Activated CD4-positive, alpha-beta T cell treated with anti-CD3 and anti-CD28 coated beads for 36 hours (primary cell): ENCODE results near the gene BROX. TPM values are rescaled to one million over a fixed set of nuclear protein-coding genes. Genes with fewer than 3 reads are reported as not detected.
A peak's percentile ranks its signal among the peaks of the same experiment; 100 is the strongest.

ENCODE experiments used
- ATAC-seq: fragments of 200-7000 bp; cut with Tn5 transposase; one replicate; pipeline ENCODE4 v1.10.0; 2021; ENCODE audit warnings: mild to moderate bottlenecking, moderate library complexity
- CTCF ChIA-PET: fragments of 350-600 bp; sonication (Branson Sonifier 250); formaldehyde crosslinking; loops from one replicate; lab custom pipeline; 2021; ENCODE audit warnings: antibody characterized with exemption; lab: Charles Lee
- POLR2A ChIA-PET: fragments of 350-600 bp; sonication (Branson Sonifier 250); formaldehyde crosslinking; loops from one replicate; lab custom pipeline; 2021; ENCODE audit warnings: antibody characterized with exemption, inconsistent platforms; lab: Charles Lee
- DNase-seq: peaks from one replicate; pipeline ENCODE4 v3.0.0-alpha.2; 2020
- H3K27ac Mint-ChIP-seq: one replicate; pipeline ENCODE4 v1.8.0; 2021; ENCODE audit warnings: mixed read lengths
- H3K27me3 Mint-ChIP-seq: one replicate; pipeline ENCODE4 v1.8.0; 2021; ENCODE audit warnings: mixed read lengths
- H3K36me3 Mint-ChIP-seq: one replicate; pipeline ENCODE4 v1.8.0; 2021; ENCODE audit warnings: low read depth, mixed read lengths
- H3K4me1 Mint-ChIP-seq: one replicate; pipeline ENCODE4 v1.8.0; 2021; ENCODE audit warnings: mixed read lengths
- H3K4me3 Mint-ChIP-seq: one replicate; pipeline ENCODE4 v1.8.0; 2021; ENCODE audit warnings: mild to moderate bottlenecking, moderate library complexity, mixed read lengths
- H3K9me3 Mint-ChIP-seq: one replicate; pipeline ENCODE4 v1.8.0; 2021; ENCODE audit warnings: low read depth, mixed read lengths
- intact Hi-C, 2 experiments: fragments of 100-400 bp; cut with DNase I in 1 of 2; cut with micrococcal nuclease in 1 of 2; formaldehyde crosslinking; loops; one replicate each; pipeline versions ENCODE4 v1.14.2 to v1.15.1; 2022 to 2024; cut with DNase I, micrococcal nuclease
- total RNA-seq, 2 experiments: library from RNA; stranded (reverse); gene quantifications; one replicate each; pipeline ENCODE4 v1.2.3, GENCODE V29; 2021

The BROX gene
- total RNA-seq, 2 experiments from 2014 or later = 37.5 to 42.9 TPM

GRCh38 chr1:222697203-222697602, 15.2 kb upstream of the BROX start:
- ChIA-PET POLR2A (no interaction called here), CTCF (interaction anchor here (0.8 to 1.6 kb wide), 5 partner anchors 12 to 232 kb away, joined by 3 to 5 read pairs (median 3); no protein-coding TSS in a partner anchor)
- H3K9me3 Mint-ChIP-seq = no peaks in the 10 kb centered on the region
- no peaks in the 10 kb centered on the region for H3K27me3 Mint-ChIP-seq
- H3K27ac Mint-ChIP-seq = no peak overlapping the region
- peaks cover 15% of the 10 kb centered on the region for H3K4me1 Mint-ChIP-seq
- intact Hi-C loops = loop anchor here in 1 of 2 experiments (5.0 kb wide), 1 partner anchor 40 kb away; no protein-coding TSS in a partner anchor
- DNase-seq (no peak), ATAC-seq (peak; percentile 74)
- peaks cover 15% of the 10 kb centered on the region for H3K36me3 Mint-ChIP-seq
- no peak overlapping the region for H3K4me3 Mint-ChIP-seq

DNA sequence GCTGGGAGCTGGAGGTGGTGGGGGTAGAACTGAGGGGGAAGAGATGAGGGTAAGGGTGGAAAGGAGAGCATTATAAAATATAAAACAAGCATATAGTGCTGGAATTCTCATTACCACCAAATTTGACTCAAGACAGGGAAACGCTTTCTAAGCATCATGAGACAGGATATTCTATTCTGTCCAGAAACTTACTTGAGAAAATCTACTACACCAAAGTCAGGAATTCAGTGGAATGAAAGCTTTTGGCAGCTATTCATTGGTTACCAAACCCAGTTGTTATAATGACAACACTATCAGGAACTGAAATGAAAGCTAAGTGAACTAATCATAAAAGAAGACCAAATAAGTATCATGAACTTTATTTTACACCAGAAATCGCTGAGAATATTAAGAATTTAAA, 14.5 kb upstream of the BROX start:
- intact Hi-C loops = loop anchor here in 1 of 2 experiments (5.0 kb wide), 1 partner anchor 41 kb away; no protein-coding TSS in a partner anchor
- no peak for DNase-seq
- ChIA-PET POLR2A (no interaction called here), CTCF (interaction anchor here (0.6 to 1.6 kb wide), 6 partner anchors 13 to 1144 kb away, joined by 3 to 5 read pairs (median 3); no protein-coding TSS in a partner anchor)
- Mint-ChIP-seq H3K27ac (no peak overlapping the region), H3K4me1 (peaks cover 11% of the 10 kb centered on the region), H3K9me3 (no peaks in the 10 kb centered on the region), H3K36me3 (peaks cover 18% of the 10 kb centered on the region), H3K27me3 (no peaks in the 10 kb centered on the region), H3K4me3 (no peak overlapping the region)
- no peak for ATAC-seq

- ATAC-seq (no peak), DNase-seq (no peak)
- Mint-ChIP-seq H3K4me3 (no peak overlapping the region), H3K9me3 (no peaks in the 10 kb centered on the region), H3K4me1 (peaks cover 27% of the 10 kb centered on the region), H3K27ac (no peak overlapping the region), H3K36me3 (peaks cover 33% of the 10 kb centered on the region), H3K27me3 (no peaks in the 10 kb centered on the region)
- CTCF ChIA-PET = interaction anchor here (0.9 to 1.8 kb wide), 3 partner anchors 11 to 187 kb away, joined by 3 to 6 read pairs (median 3); no protein-coding TSS in a partner anchor
- POLR2A ChIA-PET = no interaction called here
- intact Hi-C loops = no loop called here
These were observed 10.2 kb upstream of the BROX start for GRCh38 chr1:222702210-222702609.

- H3K4me1 Mint-ChIP-seq = peaks cover 32% of the 10 kb centered on the region
- intact Hi-C loops = no loop called here
- CTCF ChIA-PET = interaction anchor here (0.9 kb wide), 1 partner anchor 60 kb away, joined by 3 read pairs; no protein-coding TSS in a partner anchor
- ATAC-seq (no peak), DNase-seq (no peak)
- H3K27ac Mint-ChIP-seq = peak overlapping the region; percentile 2
- no peak overlapping the region for H3K4me3 Mint-ChIP-seq
- peaks cover 34% of the 10 kb centered on the region for H3K36me3 Mint-ChIP-seq
- H3K9me3 Mint-ChIP-seq = no peaks in the 10 kb centered on the region
- POLR2A ChIA-PET = no interaction called here
- H3K27me3 Mint-ChIP-seq = no peaks in the 10 kb centered on the region
These were observed 8.1 kb upstream of the BROX start for GRCh38 chr1:222704260-222704659.

GRCh38 chr1:222706815-222707214, 5.5 kb upstream of the BROX start:
- ChIA-PET POLR2A (no interaction called here), CTCF (no interaction called here)
- H3K4me3 Mint-ChIP-seq = no peak overlapping the region
- no peaks in the 10 kb centered on the region for H3K9me3 Mint-ChIP-seq
- peaks cover 43% of the 10 kb centered on the region for H3K4me1 Mint-ChIP-seq
- DNase-seq (no peak), ATAC-seq (no peak)
- H3K27me3 Mint-ChIP-seq = no peaks in the 10 kb centered on the region
- H3K36me3 Mint-ChIP-seq = peaks cover 34% of the 10 kb centered on the region
- H3K27ac Mint-ChIP-seq = no peak overlapping the region
- intact Hi-C loops = no loop called here

- H3K36me3 Mint-ChIP-seq = peaks cover 28% of the 10 kb centered on the region
These were observed 2.6 kb upstream of the BROX start for GRCh38 chr1:222709700-222710153.

GRCh38 chr1:222711319-222712252, 778 bp upstream of the BROX start:
- DNase-seq (peak; percentile 73), ATAC-seq (peak; percentile 47)
- intact Hi-C loops = loop anchor here (1.0 to 10.0 kb wide), 11 partner anchors 56 to 1134 kb away; partner anchors contain the start of genes DISP1 (in 1 of the 2), DUSP10 (in 1 of the 2), SUSD4 (in 1 of the 2) and TAF1A (in 1 of the 2)
- Mint-ChIP-seq H3K36me3 (peaks cover 26% of the 10 kb centered on the region), H3K27ac (peak overlapping the region; percentile 100), H3K4me3 (peak overlapping the region; percentile 98), H3K27me3 (no peaks in the 10 kb centered on the region), H3K9me3 (no peaks in the 10 kb centered on the region), H3K4me1 (peaks cover 37% of the 10 kb centered on the region)
- ChIA-PET CTCF (interaction anchor here (0.9 to 1.0 kb wide), 3 partner anchors 10 to 77 kb away, joined by 3 read pairs; no protein-coding TSS in a partner anchor), POLR2A (interaction anchor here (0.7 to 1.7 kb wide), 3 partner anchors 67 to 422 kb away, joined by 3 to 8 read pairs (median 4); no protein-coding TSS in a partner anchor)

More at GRCh38 chr1:222709700-222710153, 2.6 kb upstream of the BROX start:
- H3K27ac Mint-ChIP-seq = peak overlapping the region; percentile 10
- peaks cover 41% of the 10 kb centered on the region for H3K4me1 Mint-ChIP-seq
- no peaks in the 10 kb centered on the region for H3K27me3 Mint-ChIP-seq
- intact Hi-C loops = loop anchor here (5.0 to 10.0 kb wide), 2 partner anchors 125 to 982 kb away; partner anchors contain the start of gene TAF1A (in 1 of the 2)
- peak overlapping the region; percentile 6 for H3K4me3 Mint-ChIP-seq
- CTCF ChIA-PET = interaction anchor here (0.8 kb wide), 1 partner anchor 115 kb away, joined by 3 read pairs; no protein-coding TSS in a partner anchor
- POLR2A ChIA-PET = no interaction called here
- ATAC-seq = no peak
- H3K9me3 Mint-ChIP-seq = no peaks in the 10 kb centered on the region
- no peak for DNase-seq

DNA sequence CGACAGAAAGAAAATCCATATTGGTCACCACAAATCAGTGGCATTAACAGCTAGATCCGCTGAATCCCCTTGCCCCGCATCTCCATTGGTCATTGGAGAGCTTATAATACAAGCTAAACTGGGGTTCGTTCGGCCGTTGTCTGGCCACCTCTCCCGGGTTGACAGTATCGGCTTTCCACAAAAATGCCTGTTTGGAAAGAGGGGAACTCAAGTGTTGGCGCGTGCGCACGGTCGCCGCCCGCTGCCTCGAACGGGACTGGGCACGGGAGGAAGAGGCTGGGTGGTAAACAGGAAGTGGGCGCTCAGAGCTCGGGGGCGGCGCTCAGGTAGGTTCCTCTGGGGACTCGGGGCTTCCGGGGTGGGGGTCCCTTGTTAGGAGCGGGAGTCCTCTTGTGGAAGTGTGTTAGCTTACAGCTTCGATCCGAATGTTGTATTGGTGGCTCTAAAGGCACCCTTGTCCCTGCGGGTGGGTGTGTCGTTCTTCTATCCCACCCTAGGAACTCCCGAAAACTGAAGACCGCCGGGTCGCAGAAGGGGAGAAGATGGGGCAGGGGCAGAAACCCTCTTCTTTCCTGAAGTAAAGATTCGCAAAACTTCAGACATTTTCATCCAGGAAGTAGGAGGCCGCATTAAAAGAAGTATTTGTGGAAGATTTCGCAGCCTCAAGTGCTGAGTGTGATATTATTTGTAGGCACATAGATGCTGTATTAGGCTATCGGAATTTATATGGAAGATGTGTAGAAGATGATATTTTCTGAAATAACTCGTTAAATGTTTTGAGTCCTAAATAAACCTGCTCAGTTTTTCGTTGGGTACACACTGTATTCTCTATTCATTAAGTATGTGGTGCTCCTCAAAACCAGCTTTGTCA, 962 bp downstream of the BROX start:
- DNase-seq (peak; percentile 92), ATAC-seq (peak; percentile 68)
- Mint-ChIP-seq H3K27me3 (no peaks in the 10 kb centered on the region), H3K4me3 (peak overlapping the region; percentile 98), H3K27ac (peak overlapping the region; percentile 100), H3K9me3 (no peaks in the 10 kb centered on the region), H3K4me1 (peaks cover 37% of the 10 kb centered on the region), H3K36me3 (peaks cover 30% of the 10 kb centered on the region)
- ChIA-PET CTCF (interaction anchor here (0.9 to 1.7 kb wide), 3 partner anchors 12 to 431 kb away, joined by 3 to 8 read pairs (median 3); no protein-coding TSS in a partner anchor), POLR2A (interaction anchor here (0.7 to 1.7 kb wide), 3 partner anchors 12 to 94 kb away, joined by 3 to 8 read pairs (median 6); no protein-coding TSS in a partner anchor)
- intact Hi-C loops = loop anchor here (1.0 to 10.0 kb wide), 6 partner anchors 59 to 986 kb away; partner anchors contain the start of genes TAF1A (in 2 of the 2) and DUSP10 (in 1 of the 2)

DNA sequence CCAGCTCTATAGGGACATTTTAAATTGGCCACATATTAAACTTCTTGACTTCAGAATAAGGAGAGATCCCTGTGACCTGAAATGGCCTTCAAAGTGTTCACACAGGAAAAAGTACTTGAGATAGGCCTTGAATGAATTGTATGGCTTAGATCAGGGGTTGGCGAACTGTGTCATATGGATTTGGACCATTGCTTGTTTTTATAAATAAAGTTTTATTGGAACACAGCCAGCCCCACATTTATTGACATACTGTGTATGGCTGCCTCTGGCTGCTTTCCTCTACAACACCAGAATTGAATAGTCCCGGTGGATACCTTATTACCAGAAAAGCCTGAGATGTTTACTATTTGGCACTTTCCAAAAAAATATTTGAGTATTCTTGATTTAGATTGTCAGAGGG, 4.0 kb downstream of the BROX start:
- Mint-ChIP-seq H3K4me3 (no peak overlapping the region), H3K27me3 (no peaks in the 10 kb centered on the region), H3K27ac (peak overlapping the region; percentile 29), H3K4me1 (peaks cover 24% of the 10 kb centered on the region), H3K9me3 (no peaks in the 10 kb centered on the region), H3K36me3 (peaks cover 37% of the 10 kb centered on the region)
- intact Hi-C loops = loop anchor here in 1 of 2 experiments (10.0 kb wide), 1 partner anchor 132 kb away; the partner anchor contains the start of gene TAF1A
- POLR2A ChIA-PET = no interaction called here
- ATAC-seq (no peak), DNase-seq (no peak)
- CTCF ChIA-PET = no interaction called here

- Mint-ChIP-seq H3K4me3 (no peak overlapping the region), H3K36me3 (peaks cover 62% of the 10 kb centered on the region), H3K27ac (no peak overlapping the region), H3K9me3 (no peaks in the 10 kb centered on the region), H3K4me1 (peaks cover 11% of the 10 kb centered on the region), H3K27me3 (no peaks in the 10 kb centered on the region)
- ATAC-seq = no peak
- CTCF ChIA-PET = interaction anchor here (0.8 to 1.6 kb wide), 3 partner anchors 160 to 405 kb away, joined by 3 to 6 read pairs (median 3); no protein-coding TSS in a partner anchor
- POLR2A ChIA-PET = no interaction called here
- intact Hi-C loops = no loop called here
- DNase-seq = no peak
These were observed 16.4 kb downstream of the BROX start for GRCh38 chr1:222728746-222729145.
